ENCODE data around the gene GOLGA7B.
A peak's percentile ranks its signal among the peaks of the same experiment; 100 is the strongest.
"Not testable (repeated sequence)": the region's sequence is repeated elsewhere in the genome, so short reads cannot be mapped to it uniquely, and the experiment has no call there.

Gene GOLGA7B

DNA sequence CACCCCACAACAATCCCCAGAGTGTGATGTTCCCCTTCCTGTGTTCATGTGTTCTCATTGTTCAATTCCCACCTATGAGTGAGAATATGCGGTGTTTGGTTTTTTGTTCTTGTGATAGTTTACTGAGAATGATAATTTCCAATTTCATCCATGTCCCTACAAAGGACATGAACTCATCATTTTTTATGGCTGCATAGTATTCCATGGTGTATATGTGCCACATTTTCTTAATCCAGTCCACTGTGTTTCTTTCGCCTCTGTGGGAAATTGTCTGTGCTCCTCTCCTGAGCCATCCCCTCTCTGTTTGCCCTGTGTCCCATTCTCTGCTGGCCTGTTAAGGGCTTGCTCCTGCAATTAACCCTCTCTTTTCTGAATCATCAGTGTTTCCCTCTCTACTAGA is 5.7 kb upstream of the GOLGA7B start:
- H2BK120ac ChIP-seq (ENCODE audit: low read depth, low read length); H3K14ac ChIP-seq (ENCODE audit: low read length in 2 of 2); H3K4ac ChIP-seq (ENCODE audit: low read depth in 1 of 2, low read length in 2 of 2); H3K79me1 ChIP-seq (replicated peaks; ENCODE audit: low read length, poor library complexity, severe bottlenecking); H3K4me3 ChIP-seq (ENCODE audit: insufficient read depth in 1 of 2, low read depth in 1 of 2, low read length in 2 of 2); H2AK5ac ChIP-seq (ENCODE audit: low read length, severe bottlenecking); DNase-seq; H3K36me3 ChIP-seq (ENCODE audit: control insufficient read depth in 1 of 2, insufficient read depth in 2 of 2, low read depth in 1 of 2, low read length in 2 of 2); H2AFZ ChIP-seq (ENCODE audit: low read depth, low read length); H3K18ac ChIP-seq (ENCODE audit: low read depth in 1 of 2, low read length in 2 of 2); H3K9ac ChIP-seq (ENCODE audit: low read length); H3K9me3 ChIP-seq (ENCODE audit: control insufficient read depth, low read length); H2BK15ac ChIP-seq (ENCODE audit: low read depth, poor library complexity, severe bottlenecking); H3K27ac ChIP-seq (ENCODE audit: low read length, poor library complexity, severe bottlenecking); H2BK5ac ChIP-seq (ENCODE audit: low read depth, low read length, poor library complexity, severe bottlenecking); H4K91ac ChIP-seq (ENCODE audit: low read length); H3K4me1 ChIP-seq (ENCODE audit: control insufficient read depth, insufficient read depth, low read depth, low read length); H4K8ac ChIP-seq (ENCODE audit: low read length); H2BK12ac ChIP-seq (ENCODE audit: low read length in 2 of 2); H3K4me2 ChIP-seq (ENCODE audit: low read length, poor library complexity, severe bottlenecking); H3K23ac ChIP-seq (ENCODE audit: low read length in 2 of 2): not testable (repeated sequence)
- H3K27me3 ChIP-seq (ENCODE audit: control insufficient read depth in 1 of 2, insufficient read depth in 1 of 2, low read length in 2 of 2), result peaks cover 14 to 40% of the 10 kb centered on the region in 2 experiments
- 94% methylated on average over 1 of the region's 2 CpGs for WGBS

DNA sequence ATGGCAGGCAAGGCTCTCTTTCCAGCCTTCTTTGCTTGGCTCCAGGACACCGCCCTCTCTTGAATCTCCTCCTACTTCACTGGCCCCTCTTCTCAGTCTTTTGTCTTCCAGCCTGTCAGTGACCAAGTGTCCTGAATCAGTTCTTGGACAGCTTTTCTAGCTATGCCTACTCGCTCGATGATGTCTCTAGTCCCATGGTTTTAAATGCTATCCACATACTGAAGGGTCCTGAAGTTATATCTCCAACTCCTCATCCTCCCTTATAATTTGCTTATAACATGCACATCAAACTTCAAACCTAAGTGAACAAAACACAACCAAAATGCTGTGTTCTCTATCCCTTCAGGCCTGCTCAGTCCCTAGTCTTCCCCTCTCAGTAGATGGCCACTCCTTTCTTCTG is 5.0 kb upstream of the GOLGA7B start:
- no peak overlapping the region for H3K18ac ChIP-seq (ENCODE audit: low read depth in 1 of 2, low read length in 2 of 2)
- H3K4ac ChIP-seq (ENCODE audit: low read depth in 1 of 2, low read length in 2 of 2), result no peak overlapping the region
- H2BK120ac ChIP-seq (ENCODE audit: low read depth, low read length), result no peak overlapping the region
- H3K9ac ChIP-seq (ENCODE audit: low read length), result no peak overlapping the region
- H2BK15ac ChIP-seq (ENCODE audit: low read depth, poor library complexity, severe bottlenecking), result no peak overlapping the region
- H3K36me3 ChIP-seq (ENCODE audit: control insufficient read depth in 1 of 2, insufficient read depth in 2 of 2, low read depth in 1 of 2, low read length in 2 of 2), result no peaks in the 10 kb centered on the region
- no peak overlapping the region for H2BK12ac ChIP-seq (ENCODE audit: low read length in 2 of 2)
- H3K9me3 ChIP-seq (ENCODE audit: control insufficient read depth, low read length), result no peaks in the 10 kb centered on the region
- peaks cover 18 to 43% of the 10 kb centered on the region in 2 experiments for H3K27me3 ChIP-seq (ENCODE audit: control insufficient read depth in 1 of 2, insufficient read depth in 1 of 2, low read length in 2 of 2)
- H4K8ac ChIP-seq (ENCODE audit: low read length), result no peak overlapping the region
- H2BK5ac ChIP-seq (ENCODE audit: low read depth, low read length, poor library complexity, severe bottlenecking), result no peak overlapping the region
- H3K23ac ChIP-seq (ENCODE audit: low read length in 2 of 2), result no peak overlapping the region
- H3K27ac ChIP-seq (ENCODE audit: low read length, poor library complexity, severe bottlenecking), result no peak overlapping the region
- H3K4me3 ChIP-seq (ENCODE audit: insufficient read depth in 1 of 2, low read depth in 1 of 2, low read length in 2 of 2), result no peak overlapping the region
- no peak for DNase-seq
- 92% methylated on average over 3 of the region's 3 CpGs for WGBS
- no peak overlapping the region for H4K91ac ChIP-seq (ENCODE audit: low read length)
- no peak overlapping the region for H3K14ac ChIP-seq (ENCODE audit: low read length in 2 of 2)
- no peak overlapping the region for H2AFZ ChIP-seq (ENCODE audit: low read depth, low read length)
- H3K4me2 ChIP-seq (ENCODE audit: low read length, poor library complexity, severe bottlenecking), result no peak overlapping the region
- H2AK5ac ChIP-seq (ENCODE audit: low read length, severe bottlenecking), result no peak overlapping the region
- H3K79me1 ChIP-seq (replicated peaks; ENCODE audit: low read length, poor library complexity, severe bottlenecking), result no peaks in the 10 kb centered on the region
- H3K4me1 ChIP-seq (ENCODE audit: control insufficient read depth, insufficient read depth, low read depth, low read length), result peaks cover 12% of the 10 kb centered on the region

DNA sequence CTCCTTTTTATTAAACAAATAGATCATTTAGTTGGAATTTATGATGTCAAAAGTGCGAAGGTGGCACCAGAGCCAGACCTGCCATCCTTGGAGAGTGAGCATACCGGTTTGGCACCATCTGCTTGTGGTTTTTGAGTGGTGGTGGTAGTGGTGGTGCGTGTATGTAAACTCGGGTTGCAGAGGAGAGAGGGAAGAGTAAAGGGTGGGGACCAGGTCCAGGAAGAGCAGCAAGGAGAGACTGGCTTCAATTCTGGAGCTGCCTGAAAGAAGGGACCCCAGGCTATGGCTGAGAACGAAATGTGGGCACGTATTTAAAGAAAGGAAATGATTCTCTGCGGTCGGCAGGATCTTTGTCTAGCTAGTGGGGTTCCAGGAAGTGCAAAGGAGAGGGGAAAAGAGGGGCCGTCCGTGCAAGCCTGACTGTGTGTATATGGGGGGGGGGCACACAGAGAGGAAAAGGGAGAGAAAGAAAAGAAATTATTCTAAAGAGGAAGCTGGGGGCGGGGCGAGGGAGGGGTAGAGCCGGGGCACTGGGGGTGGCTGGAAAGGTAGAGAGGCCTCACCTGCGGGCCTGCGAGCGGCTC is 448 bp upstream of the GOLGA7B start:
- no peak overlapping the region for H2AFZ ChIP-seq (ENCODE audit: low read depth, low read length)
- H3K9me3 ChIP-seq (ENCODE audit: control insufficient read depth, low read length), result no peaks in the 10 kb centered on the region
- WGBS, result 12% methylated on average over 16 of the region's 16 CpGs

DNA sequence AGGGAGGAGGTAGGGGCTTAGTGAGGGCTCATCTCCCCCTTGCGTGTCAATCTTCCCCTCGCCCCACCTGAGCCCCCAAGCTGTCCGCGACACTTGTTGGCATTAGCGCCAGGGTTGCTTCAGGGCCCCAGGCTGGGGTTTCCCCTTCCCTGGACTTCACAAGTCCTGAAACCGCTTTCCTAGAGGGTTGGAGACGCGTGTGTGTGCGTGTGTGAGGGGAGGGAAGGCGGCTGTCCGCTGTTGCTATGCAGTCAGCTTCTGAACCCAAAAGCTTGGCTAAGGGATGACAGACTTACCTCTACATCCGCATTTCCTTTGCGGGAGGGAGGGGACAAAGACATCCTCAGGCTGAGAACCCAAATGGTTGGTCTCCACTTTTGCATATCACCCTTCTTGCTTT is 803 bp downstream of the GOLGA7B start:
- H3K14ac ChIP-seq (ENCODE audit: low read length in 2 of 2), result no peak overlapping the region
- no peak overlapping the region for H3K18ac ChIP-seq (ENCODE audit: low read depth in 1 of 2, low read length in 2 of 2)
- H3K23ac ChIP-seq (ENCODE audit: low read length in 2 of 2), result no peak overlapping the region
- no peak overlapping the region for H2BK5ac ChIP-seq (ENCODE audit: low read depth, low read length, poor library complexity, severe bottlenecking)
- no peak overlapping the region for H2BK12ac ChIP-seq (ENCODE audit: low read length in 2 of 2)
- H2BK15ac ChIP-seq (ENCODE audit: low read depth, poor library complexity, severe bottlenecking), result no peak overlapping the region
- no peak for DNase-seq
- no peak overlapping the region for H4K8ac ChIP-seq (ENCODE audit: low read length)
- H3K9ac ChIP-seq (ENCODE audit: low read length), result no peak overlapping the region
- H3K27ac ChIP-seq (ENCODE audit: low read length, poor library complexity, severe bottlenecking), result no peak overlapping the region
- H3K36me3 ChIP-seq (ENCODE audit: control insufficient read depth in 1 of 2, insufficient read depth in 2 of 2, low read depth in 1 of 2, low read length in 2 of 2), result no peaks in the 10 kb centered on the region
- H3K9me3 ChIP-seq (ENCODE audit: control insufficient read depth, low read length), result no peaks in the 10 kb centered on the region
- H2AFZ ChIP-seq (ENCODE audit: low read depth, low read length), result no peak overlapping the region
- peak overlapping the region; percentile 24 for H3K4me2 ChIP-seq (ENCODE audit: low read length, poor library complexity, severe bottlenecking)
- no peak overlapping the region for H3K4me3 ChIP-seq (ENCODE audit: insufficient read depth in 1 of 2, low read depth in 1 of 2, low read length in 2 of 2)
- H4K91ac ChIP-seq (ENCODE audit: low read length), result no peak overlapping the region
- H3K79me1 ChIP-seq (replicated peaks; ENCODE audit: low read length, poor library complexity, severe bottlenecking), result no peaks in the 10 kb centered on the region
- H2AK5ac ChIP-seq (ENCODE audit: low read length, severe bottlenecking), result no peak overlapping the region
- peaks cover 11% of the 10 kb centered on the region for H3K4me1 ChIP-seq (ENCODE audit: control insufficient read depth, insufficient read depth, low read depth, low read length)
- no peak overlapping the region for H3K4ac ChIP-seq (ENCODE audit: low read depth in 1 of 2, low read length in 2 of 2)
- H3K27me3 ChIP-seq (ENCODE audit: control insufficient read depth in 1 of 2, insufficient read depth in 1 of 2, low read length in 2 of 2), result peaks cover 68 to 71% of the 10 kb centered on the region in 2 experiments
- no peak overlapping the region for H2BK120ac ChIP-seq (ENCODE audit: low read depth, low read length)
- 42% methylated on average over 11 of the region's 13 CpGs for WGBS

More for the DNA sequence above, 448 bp upstream of the GOLGA7B start:
- no peaks in the 10 kb centered on the region for H3K36me3 ChIP-seq (ENCODE audit: control insufficient read depth in 1 of 2, insufficient read depth in 2 of 2, low read depth in 1 of 2, low read length in 2 of 2)
- H3K4ac ChIP-seq (ENCODE audit: low read depth in 1 of 2, low read length in 2 of 2), result no peak overlapping the region
- H3K18ac ChIP-seq (ENCODE audit: low read depth in 1 of 2, low read length in 2 of 2), result no peak overlapping the region
- H3K14ac ChIP-seq (ENCODE audit: low read length in 2 of 2), result peak overlapping the region in 1 of 2 experiments; percentile 7
- H2BK12ac ChIP-seq (ENCODE audit: low read length in 2 of 2), result no peak overlapping the region
- no peak overlapping the region for H3K27ac ChIP-seq (ENCODE audit: low read length, poor library complexity, severe bottlenecking)
- peak overlapping the region; percentile 88 for H3K4me2 ChIP-seq (ENCODE audit: low read length, poor library complexity, severe bottlenecking)
- no peak overlapping the region for H2BK15ac ChIP-seq (ENCODE audit: low read depth, poor library complexity, severe bottlenecking)
- H3K4me1 ChIP-seq (ENCODE audit: control insufficient read depth, insufficient read depth, low read depth, low read length), result peaks cover 11% of the 10 kb centered on the region
- H3K79me1 ChIP-seq (replicated peaks; ENCODE audit: low read length, poor library complexity, severe bottlenecking), result no peaks in the 10 kb centered on the region
- H3K27me3 ChIP-seq (ENCODE audit: control insufficient read depth in 1 of 2, insufficient read depth in 1 of 2, low read length in 2 of 2), result peaks cover 58 to 75% of the 10 kb centered on the region in 2 experiments
- no peak overlapping the region for H2BK5ac ChIP-seq (ENCODE audit: low read depth, low read length, poor library complexity, severe bottlenecking)
- no peak overlapping the region for H4K91ac ChIP-seq (ENCODE audit: low read length)
- H4K8ac ChIP-seq (ENCODE audit: low read length), result no peak overlapping the region
- peak overlapping the region; percentile 48 to 56 for H3K4me3 ChIP-seq (ENCODE audit: insufficient read depth in 1 of 2, low read depth in 1 of 2, low read length in 2 of 2)
- no peak overlapping the region for H3K23ac ChIP-seq (ENCODE audit: low read length in 2 of 2)
- H2AK5ac ChIP-seq (ENCODE audit: low read length, severe bottlenecking), result no peak overlapping the region
- H3K9ac ChIP-seq (ENCODE audit: low read length), result no peak overlapping the region
- DNase-seq, result no peak
- no peak overlapping the region for H2BK120ac ChIP-seq (ENCODE audit: low read depth, low read length)
